ENCODE results near the gene SLK.

Gene SLK

DNA sequence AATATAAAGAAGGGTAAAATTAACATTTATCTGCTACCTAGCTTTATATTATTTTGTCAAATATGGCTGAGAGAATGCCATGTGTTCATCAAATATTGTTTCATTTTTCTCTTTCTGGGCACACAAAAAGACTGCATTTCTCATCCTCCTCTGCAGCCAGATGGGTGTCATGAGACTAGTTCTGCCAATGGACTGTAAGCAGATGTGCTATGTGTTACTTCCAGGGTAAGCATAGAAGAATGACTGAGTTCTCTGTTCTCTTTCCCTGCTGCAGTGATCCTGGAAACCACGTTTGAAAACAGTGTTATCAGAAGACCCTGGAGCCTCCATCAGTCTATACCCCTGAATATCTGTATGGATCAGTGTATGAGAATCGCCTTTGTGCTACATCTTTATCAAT lies 24.1 kb upstream of the SLK start:
- no peak for DNase-seq

DNA sequence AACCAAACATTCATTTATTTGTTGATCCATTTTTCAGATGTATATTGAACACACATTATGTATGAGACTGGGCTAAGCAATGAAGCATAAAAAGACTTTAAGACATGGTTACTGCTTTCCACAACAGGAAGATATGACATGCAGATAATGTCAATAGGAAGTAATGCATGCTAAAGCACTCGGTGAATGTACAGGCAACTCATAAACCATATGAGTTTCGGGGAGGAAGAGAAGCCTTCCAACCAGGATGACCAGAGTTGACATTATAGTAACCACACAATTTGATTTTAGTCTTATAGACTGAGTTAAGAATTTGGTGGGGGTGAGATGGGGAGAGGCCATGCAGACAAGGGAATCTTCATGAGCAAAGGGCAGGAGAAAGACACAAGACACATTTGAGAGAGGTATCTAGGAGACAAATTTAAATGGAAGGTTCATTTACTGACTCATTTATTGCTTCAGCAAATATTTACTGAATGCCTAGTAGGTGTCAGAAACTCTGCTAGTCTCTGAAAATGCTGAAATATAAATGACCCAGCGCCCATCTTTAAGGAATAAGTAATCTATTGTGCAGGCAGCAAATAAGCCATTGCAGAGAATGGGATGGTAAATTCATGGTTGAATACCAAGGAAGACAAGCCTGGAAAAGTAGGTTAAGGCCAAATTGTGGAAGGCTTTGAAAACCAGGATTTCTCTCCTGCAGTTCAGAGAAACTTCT lies 19.0 kb upstream of the SLK start:
- DNase-seq: no peak

GRCh38 chr10:103949728-103950127 lies 17.2 kb upstream of the SLK start:
- DNase-seq: no peak

- no peak for DNase-seq
These were observed 15.8 kb upstream of the SLK start for GRCh38 chr10:103951183-103951582.

DNA sequence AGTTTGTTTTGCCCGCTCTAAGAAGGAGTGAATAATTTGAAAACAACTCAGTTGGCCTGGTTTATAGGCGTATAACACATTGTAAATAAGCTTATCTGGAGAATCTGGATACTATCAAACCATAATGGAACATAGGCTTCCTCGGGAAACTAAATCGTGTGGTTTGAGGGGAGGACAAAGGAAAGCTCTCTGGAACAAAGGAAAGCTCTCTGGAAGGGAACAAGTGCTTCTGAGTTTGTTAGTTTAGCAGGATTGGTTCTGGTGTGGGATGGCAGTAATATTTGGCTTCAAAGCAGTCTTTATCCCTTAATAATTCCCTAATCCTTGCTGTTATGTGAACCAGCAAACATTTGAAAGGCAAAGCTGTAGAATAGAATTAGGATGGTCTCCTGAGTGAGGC lies 15.0 kb upstream of the SLK start:
- DNase-seq: no peak

DNA sequence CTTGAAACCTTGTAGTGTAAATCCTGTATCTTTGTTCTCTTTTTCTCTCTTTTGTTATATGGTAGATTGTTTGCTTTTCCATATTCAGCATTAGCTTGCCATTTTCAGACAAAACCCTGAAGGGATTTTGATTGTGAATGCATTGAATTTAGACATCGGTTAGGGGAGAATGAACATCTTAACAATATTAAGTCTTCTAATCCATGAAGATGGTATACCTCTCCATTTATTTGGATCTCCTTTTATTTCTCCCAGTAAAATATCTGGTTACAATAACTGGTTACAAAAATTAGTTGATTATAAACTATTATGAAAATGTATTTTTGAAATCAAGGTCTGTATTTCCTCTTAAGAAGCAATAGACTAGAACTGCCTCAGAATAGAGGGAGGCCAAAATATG lies 12.4 kb upstream of the SLK start:
- no peak for DNase-seq

DNA sequence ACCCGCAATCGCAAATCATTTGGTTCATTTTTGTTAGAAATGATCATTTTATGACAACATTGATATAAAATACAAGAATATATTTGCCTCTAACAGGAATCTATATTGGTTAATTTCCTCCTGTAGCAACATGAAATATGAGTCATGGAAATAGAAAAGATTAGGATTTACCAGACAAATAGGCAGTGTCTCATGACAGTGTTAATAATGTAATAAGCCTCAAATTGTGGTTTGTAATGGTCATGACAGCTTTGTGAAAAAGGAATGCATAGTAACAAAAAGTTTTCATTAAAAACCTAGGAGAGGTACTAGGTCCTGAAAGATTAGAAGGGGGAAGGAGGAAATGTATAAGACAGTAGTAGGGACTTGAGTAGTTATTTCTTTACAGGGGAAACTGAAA lies 7.9 kb upstream of the SLK start:
- no peak for DNase-seq

DNA sequence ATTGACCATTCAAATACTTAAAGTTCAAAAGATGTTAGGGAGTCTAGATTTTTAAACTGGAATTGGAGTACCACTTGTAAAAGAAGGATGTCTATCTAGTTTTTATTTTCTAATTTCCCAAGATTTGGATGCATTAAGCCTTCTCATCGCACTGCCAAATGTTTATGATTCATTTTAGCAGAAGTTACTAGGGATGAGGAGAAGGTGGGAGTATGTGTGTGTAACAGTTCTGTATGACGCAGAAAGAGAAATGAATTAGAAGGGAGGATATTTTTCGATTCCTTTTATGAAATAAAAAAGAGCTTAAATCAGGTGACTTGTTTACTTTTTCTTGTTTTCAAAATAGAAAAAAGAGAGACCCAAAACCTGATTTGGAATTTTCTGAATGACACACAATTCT lies 6.8 kb upstream of the SLK start:
- DNase-seq: no peak

DNA sequence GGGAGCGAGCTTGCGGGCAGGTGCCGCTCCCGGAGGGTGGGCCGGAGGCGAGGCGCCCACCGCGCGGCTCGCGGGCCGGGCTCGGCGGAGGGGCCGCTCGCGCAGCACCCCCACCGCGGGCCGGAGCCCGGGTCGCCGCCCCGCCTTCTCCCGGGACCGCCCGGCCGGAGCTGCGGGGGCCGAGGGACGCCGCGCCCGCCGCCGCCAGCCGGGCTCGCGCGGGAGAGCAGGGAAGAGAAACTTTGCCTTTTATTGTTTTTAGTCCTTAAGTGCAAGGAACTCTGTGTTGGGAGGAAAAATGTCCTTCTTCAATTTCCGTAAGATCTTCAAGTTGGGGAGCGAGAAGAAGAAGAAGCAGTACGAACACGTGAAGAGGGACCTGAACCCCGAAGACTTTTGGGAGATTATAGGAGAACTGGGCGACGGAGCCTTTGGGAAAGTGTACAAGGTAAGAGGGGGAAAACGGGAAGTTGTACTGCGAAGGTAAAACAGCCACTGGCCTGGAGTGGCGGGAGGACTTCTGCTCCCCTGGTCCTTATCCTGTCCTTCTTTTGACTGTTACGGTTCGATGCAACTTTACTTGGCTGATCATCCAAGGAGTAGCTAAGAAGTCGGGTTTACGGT lies 620 bp downstream of the SLK start:
- DNase-seq: peak in 1 of 4 experiments; percentile 27

- DNase-seq: no peak
These were observed 1.8 kb downstream of the SLK start for GRCh38 chr10:103968441-103969391.

- no peak for DNase-seq
These were observed 2.5 kb downstream of the SLK start for GRCh38 chr10:103969436-103969835.

- no peak for DNase-seq
These were observed 3.1 kb downstream of the SLK start for GRCh38 chr10:103969857-103970627.

GRCh38 chr10:103975169-103975568 lies 8.2 kb downstream of the SLK start:
- DNase-seq: no peak

GRCh38 chr10:103977204-103977603 lies 10.3 kb downstream of the SLK start:
- no peak for DNase-seq

DNA sequence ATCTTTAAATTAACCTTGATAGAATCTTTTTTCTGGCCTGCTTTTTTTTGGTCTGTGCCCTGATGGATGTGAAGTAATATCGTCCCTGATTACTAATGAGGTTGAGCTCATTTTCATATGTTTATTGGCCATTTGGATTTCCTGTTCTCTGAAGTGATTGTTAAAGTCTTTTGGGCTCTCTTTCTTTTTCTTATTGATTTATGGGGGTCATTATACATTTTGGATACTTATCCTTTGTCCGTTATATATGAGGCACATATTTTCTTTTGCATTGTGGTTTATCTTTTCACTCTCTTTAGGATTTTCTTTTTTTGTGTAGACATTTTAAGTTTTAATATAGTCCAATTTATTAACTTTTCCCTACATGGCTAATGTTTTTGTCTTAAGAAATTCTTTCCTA lies 12.6 kb downstream of the SLK start:
- DNase-seq: no peak

DNA sequence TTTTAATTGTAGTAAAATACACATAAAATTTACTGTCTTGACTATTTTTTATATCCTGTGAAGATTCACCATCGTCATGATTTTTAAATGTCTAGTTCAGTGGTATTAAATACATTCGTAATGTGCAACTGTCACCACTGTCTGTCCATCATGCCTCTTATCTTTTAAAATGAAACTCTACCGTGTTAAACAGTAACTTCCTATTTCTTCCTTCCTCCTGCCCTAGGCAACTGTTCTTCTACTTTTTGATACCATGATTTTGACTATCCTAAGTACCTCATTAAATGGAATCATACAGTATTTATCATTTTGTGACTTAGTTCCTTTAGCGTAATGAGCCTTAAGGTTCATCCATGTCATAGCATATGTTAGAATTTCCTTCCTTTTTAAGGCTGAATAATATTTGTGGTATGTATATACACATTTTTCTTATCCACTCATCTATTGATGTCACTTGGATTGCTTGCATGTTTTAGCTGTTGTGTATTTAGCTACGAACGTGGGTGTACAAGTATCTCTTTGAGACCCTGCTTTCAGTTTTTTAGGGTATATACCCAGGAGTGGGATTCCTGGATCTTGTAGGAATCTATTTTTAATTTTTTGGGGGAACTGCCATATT lies 13.5 kb downstream of the SLK start:
- DNase-seq: no peak

- DNase-seq: no peak
These were observed 15.7 kb downstream of the SLK start for GRCh38 chr10:103982639-103983038.

DNA sequence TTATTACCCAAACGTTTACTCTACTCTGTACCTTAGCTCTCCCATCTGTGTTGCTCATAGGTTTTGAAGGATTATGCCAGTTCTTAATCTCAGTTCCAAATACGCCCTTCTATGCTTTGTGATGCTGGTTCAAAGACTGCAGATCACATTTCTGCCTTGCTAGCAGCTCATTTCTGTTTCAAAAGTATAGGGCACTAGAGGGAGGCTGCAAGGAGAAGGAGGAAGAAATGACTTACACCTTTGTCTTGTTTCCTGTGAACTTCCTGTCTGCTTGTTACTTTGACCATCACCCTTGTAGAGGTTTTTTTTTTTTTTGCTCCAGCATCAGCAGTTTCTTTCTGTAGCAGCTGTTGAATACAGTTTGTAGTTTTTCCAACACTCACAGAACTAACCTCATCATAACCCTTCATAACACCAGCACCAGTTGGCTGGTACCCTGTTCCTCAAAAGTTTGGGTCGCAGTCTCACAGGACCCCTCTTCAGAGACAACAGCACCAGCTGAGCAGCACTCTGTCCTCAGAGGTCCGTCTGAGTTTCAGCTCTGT lies 16.5 kb downstream of the SLK start:
- no peak for DNase-seq

DNA sequence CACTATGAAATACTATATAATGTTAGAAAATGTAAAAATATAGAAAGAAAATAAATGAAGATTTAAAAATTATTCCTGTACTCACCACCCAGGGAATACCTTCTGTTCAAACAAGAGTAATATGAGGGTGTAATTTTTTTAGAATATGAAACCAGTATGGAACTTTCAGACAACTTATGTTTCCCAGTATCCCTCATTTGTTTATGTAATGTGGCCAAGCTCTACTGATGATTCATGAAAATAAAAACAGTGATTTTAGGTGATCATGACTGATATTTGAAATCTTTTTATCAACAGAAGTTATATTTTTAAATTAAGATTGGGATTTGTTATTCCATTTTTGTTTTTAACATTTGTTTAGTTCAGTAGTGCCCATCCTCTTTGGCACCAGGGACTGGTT lies 18.8 kb downstream of the SLK start:
- no peak for DNase-seq

- no peak for DNase-seq
These were observed 19.4 kb downstream of the SLK start for GRCh38 chr10:103986360-103986759.

- DNase-seq: no peak
These were observed 23.2 kb downstream of the SLK start for GRCh38 chr10:103990121-103990520.

GRCh38 chr10:103990531-103990930 lies 23.6 kb downstream of the SLK start:
- DNase-seq: no peak

Measured in activated CD4-positive, CD25-positive, alpha-beta regulatory T cell (primary cell).